ENCODE data around the gene ABLIM1. TPM values are rescaled to one million over a fixed set of nuclear protein-coding genes. Genes with fewer than 3 reads are reported as not detected.

The ABLIM1 gene
- total and polyA plus RNA-seq, 8 donors, result 52.7 to 195 (median 65.5) TPM

GRCh38 chr10:114437473-114438292 is 220.4 kb downstream of the ABLIM1 start:
- Histone ChIP-seq H3K9me3 (no peaks in the 10 kb centered on the region), H3K4me3 (no peak overlapping the region), H3K4me1 (no peaks in the 10 kb centered on the region), H3K27ac (no peak overlapping the region), H3K27me3 (no peaks in the 10 kb centered on the region), H3K36me3 (peaks cover 0 to 65% of the 10 kb centered on the region in 2 donors)
- peak in 1 of 4 donors; percentile 13 for DNase-seq
- TF ChIP-seq, protein P1, sequence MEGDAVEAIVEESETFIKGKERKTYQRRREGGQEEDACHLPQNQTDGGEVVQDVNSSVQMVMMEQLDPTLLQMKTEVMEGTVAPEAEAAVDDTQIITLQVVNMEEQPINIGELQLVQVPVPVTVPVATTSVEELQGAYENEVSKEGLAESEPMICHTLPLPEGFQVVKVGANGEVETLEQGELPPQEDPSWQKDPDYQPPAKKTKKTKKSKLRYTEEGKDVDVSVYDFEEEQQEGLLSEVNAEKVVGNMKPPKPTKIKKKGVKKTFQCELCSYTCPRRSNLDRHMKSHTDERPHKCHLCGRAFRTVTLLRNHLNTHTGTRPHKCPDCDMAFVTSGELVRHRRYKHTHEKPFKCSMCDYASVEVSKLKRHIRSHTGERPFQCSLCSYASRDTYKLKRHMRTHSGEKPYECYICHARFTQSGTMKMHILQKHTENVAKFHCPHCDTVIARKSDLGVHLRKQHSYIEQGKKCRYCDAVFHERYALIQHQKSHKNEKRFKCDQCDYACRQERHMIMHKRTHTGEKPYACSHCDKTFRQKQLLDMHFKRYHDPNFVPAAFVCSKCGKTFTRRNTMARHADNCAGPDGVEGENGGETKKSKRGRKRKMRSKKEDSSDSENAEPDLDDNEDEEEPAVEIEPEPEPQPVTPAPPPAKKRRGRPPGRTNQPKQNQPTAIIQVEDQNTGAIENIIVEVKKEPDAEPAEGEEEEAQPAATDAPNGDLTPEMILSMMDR (IDR thresholded peaks at IDR 0.05), result peak; percentile 22 to 26
- no peak for ATAC-seq
- intact Hi-C loops (cut with DNase I), result loop anchor here in 1 of 2 donors (10.0 kb wide), 1 partner anchor 133 kb away; no protein-coding TSS in a partner anchor

DNA sequence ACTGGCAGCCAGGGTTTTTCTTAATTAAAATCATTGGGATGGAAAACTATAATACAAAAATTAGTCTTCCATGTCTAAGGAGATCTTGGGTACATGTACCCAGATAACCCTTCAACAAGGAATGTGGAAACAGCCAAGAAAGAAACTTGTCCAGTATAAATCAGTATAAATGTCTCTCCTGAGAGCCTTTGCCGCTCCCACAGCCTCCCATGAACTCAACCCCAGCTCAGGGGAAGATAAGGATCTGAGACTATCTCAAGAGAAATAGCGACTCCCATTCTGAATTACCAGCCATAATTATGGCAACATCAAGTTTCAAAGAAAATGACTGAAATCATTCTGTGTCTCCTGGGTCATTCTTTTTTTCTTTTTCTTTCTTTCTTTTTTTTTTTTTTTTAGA is 221.1 kb downstream of the ABLIM1 start:
- Histone ChIP-seq H3K4me3 (no peak overlapping the region), H3K27ac (no peak overlapping the region), H3K4me1 (no peaks in the 10 kb centered on the region), H3K27me3 (no peaks in the 10 kb centered on the region), H3K9me3 (no peaks in the 10 kb centered on the region), H3K36me3 (peaks cover 0 to 62% of the 10 kb centered on the region in 2 donors)
- intact Hi-C loops (cut with DNase I), result loop anchor here in 1 of 2 donors (10.0 kb wide), 1 partner anchor 132 kb away; no protein-coding TSS in a partner anchor
- ATAC-seq (no peak), DNase-seq (no peak)
- TF ChIP-seq, protein P1 (IDR thresholded peaks at IDR 0.05), result no peak

DNA sequence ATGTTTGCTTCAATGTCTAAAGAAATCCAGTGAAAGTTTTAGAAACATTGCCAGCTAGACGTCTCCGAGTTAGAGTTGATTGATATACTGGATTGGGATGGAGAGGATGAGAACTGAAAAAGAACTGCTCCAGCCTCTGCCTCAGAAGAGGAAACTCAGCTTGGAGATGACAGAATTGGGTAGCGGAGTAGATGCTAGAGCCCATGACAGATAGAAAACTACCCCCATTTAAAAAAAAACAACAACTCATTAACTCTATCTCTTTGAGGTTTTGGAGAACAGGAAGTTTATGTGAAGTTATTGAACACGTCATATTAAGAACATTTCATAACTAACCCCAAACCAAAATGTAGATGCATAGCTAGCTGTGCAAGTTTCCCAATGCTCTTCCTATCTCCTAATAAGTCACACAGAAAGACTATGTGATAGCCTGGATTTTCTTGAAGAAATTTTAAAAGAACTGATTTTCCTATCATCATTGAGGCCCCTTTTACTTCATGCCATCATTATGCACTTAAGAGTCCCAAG is 225.4 kb downstream of the ABLIM1 start:
- DNase-seq (peak in 1 of 4 donors; percentile 10), ATAC-seq (no peak)
- no peak overlapping the region for H3K27ac ChIP-seq
- no peaks in the 10 kb centered on the region for H3K4me1 ChIP-seq
- no peaks in the 10 kb centered on the region for H3K9me3 ChIP-seq
- H3K27me3 ChIP-seq, result no peaks in the 10 kb centered on the region
- H3K4me3 ChIP-seq, result no peak overlapping the region
- peaks cover 0 to 28% of the 10 kb centered on the region in 2 donors for H3K36me3 ChIP-seq
- TF ChIP-seq, protein P1 (IDR thresholded peaks at IDR 0.05), result no peak
- intact Hi-C loops (cut with DNase I), result loop anchor here in 1 of 2 donors (10.0 kb wide), 1 partner anchor 128 kb away; no protein-coding TSS in a partner anchor

DNA sequence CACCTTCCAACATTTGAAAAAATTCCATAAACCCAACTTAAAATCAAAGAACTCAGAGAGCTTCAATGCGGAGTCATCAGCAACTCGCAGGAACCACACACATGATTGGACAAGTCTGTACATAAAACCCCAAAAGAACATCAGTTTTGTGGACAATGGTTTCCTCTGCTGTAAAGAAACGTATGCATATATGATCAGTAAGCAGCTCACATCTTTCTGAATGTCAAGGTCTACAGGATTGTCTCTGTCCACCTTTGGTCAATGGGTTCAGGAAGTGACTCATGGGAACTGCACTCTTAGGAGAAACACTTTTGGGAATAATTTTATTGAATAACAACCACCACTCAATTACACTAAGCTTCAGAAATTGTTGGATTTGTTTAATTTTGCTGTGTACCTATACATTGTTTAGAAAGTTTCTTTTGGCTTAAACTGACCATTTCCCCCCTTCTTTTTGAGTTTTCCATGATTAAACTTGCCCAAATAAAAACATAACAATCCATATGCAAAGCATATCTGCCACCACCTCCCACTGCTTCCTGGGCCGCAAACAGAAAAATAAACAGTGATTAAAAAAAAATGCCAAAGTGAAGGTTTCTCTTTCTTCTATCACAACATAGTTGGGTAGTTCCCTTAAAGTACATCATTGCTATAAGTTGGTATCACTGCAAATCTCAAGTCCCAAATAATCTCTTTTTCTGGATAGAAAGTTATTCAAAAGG is 226.5 kb downstream of the ABLIM1 start:
- no peak for ATAC-seq
- DNase-seq, result peak in 1 of 4 donors; percentile 16
- H3K36me3 ChIP-seq, result peaks cover 0 to 19% of the 10 kb centered on the region in 2 donors
- intact Hi-C loops (cut with DNase I), result loop anchor here in 1 of 2 donors (10.0 kb wide), 1 partner anchor 127 kb away; no protein-coding TSS in a partner anchor
- no peak overlapping the region for H3K27ac ChIP-seq
- H3K4me1 ChIP-seq, result no peaks in the 10 kb centered on the region
- no peaks in the 10 kb centered on the region for H3K27me3 ChIP-seq
- no peak overlapping the region for H3K4me3 ChIP-seq
- H3K9me3 ChIP-seq, result no peaks in the 10 kb centered on the region
- TF ChIP-seq, protein P1 (IDR thresholded peaks at IDR 0.05), result no peak

Data from left lung (tissue), 10 donors.